Erythroblast (primary cell): ENCODE measurements around the gene FBXW7.

ENCODE experiments used
- DNase-seq, 2 experiments: peaks; one replicate each; lab custom pipeline; 2025; lab: John Stamatoyannopoulos, UW
- GATA1 ChIP-seq: IDR thresholded peaks from 2 replicates; pipeline ENCODE4 v1.6.1; 2011; ENCODE audit warnings: low read depth, mild to moderate bottlenecking, control low read depth, low read length, moderate library complexity
- POLR2A ChIP-seq: IDR thresholded peaks from 2 replicates; pipeline ENCODE4 v1.6.1; 2011; ENCODE audit warnings: mild to moderate bottlenecking, low read length

Gene FBXW7

GRCh38 chr4:152462695-152463094, 73.2 kb downstream of the FBXW7 start:
- TF ChIP-seq POLR2A: no peak
- TF ChIP-seq GATA1: no peak
- no peak for DNase-seq

GRCh38 chr4:152462047-152462446, 73.8 kb downstream of the FBXW7 start:
- no peak for DNase-seq
- no peak for TF ChIP-seq GATA1
- TF ChIP-seq POLR2A: no peak

GRCh38 chr4:152460488-152460887, 75.4 kb downstream of the FBXW7 start:
- no peak for TF ChIP-seq POLR2A
- peak; percentile 24 to 38 for DNase-seq

GRCh38 chr4:152459326-152459725, 76.6 kb downstream of the FBXW7 start:
- no peak for DNase-seq
- TF ChIP-seq GATA1 (no peak), POLR2A (no peak)

GRCh38 chr4:152458801-152459302, 77.0 kb downstream of the FBXW7 start:
- TF ChIP-seq POLR2A (no peak), GATA1 (no peak)
- DNase-seq: no peak

GRCh38 chr4:152456609-152457008, 79.3 kb downstream of the FBXW7 start:
- no peak for TF ChIP-seq POLR2A
- no peak for TF ChIP-seq GATA1
- DNase-seq: no peak

- DNase-seq: peak; percentile 35 to 51
- TF ChIP-seq POLR2A (no peak), GATA1 (no peak)
These were observed 80.6 kb downstream of the FBXW7 start for GRCh38 chr4:152455311-152455710.

GRCh38 chr4:152454398-152455011, 81.4 kb downstream of the FBXW7 start:
- TF ChIP-seq GATA1 (no peak), POLR2A (no peak)
- peak; percentile 38 to 45 for DNase-seq

GRCh38 chr4:152451496-152451895, 84.4 kb downstream of the FBXW7 start:
- no peak for TF ChIP-seq GATA1
- no peak for TF ChIP-seq POLR2A
- no peak for DNase-seq

- no peak for DNase-seq
- TF ChIP-seq POLR2A (no peak), GATA1 (no peak)
These were observed 87.0 kb downstream of the FBXW7 start for GRCh38 chr4:152448854-152449253.

- TF ChIP-seq GATA1 (no peak), POLR2A (no peak)
- DNase-seq: no peak
These were observed 87.7 kb downstream of the FBXW7 start for GRCh38 chr4:152448038-152448707.

GRCh38 chr4:152443859-152444258, 92.0 kb downstream of the FBXW7 start:
- TF ChIP-seq GATA1: no peak
- TF ChIP-seq POLR2A: no peak
- no peak for DNase-seq

- TF ChIP-seq GATA1 (no peak), POLR2A (no peak)
- DNase-seq: no peak
These were observed 98.3 kb downstream of the FBXW7 start for GRCh38 chr4:152437561-152437960.

GRCh38 chr4:152436384-152436783, 99.5 kb downstream of the FBXW7 start:
- TF ChIP-seq POLR2A (no peak), GATA1 (no peak)
- DNase-seq: no peak

GRCh38 chr4:152434011-152434410, 101.9 kb downstream of the FBXW7 start:
- no peak for DNase-seq
- TF ChIP-seq POLR2A (no peak), GATA1 (no peak)
